GM18511 (cell line): ENCODE measurements around the gene IRAK3.
A peak's percentile ranks its signal among the peaks of the same experiment; 100 is the strongest.
"Not testable (repeated sequence)": the region's sequence is repeated elsewhere in the genome, so short reads cannot be mapped to it uniquely, and the experiment has no call there.

Experiments used
- ATAC-seq: cut with Tn5 transposase; IDR thresholded peaks from one replicate; pipeline ENCODE4 v1.9.1; 2021; ENCODE audit warnings: mild to moderate bottlenecking, moderate library complexity; ENCODE audit not compliant: unreplicated experiment

Gene IRAK3

GRCh38 chr12:66169221-66170170 is 19.5 kb upstream of the IRAK3 start, which contains the start of gene TMBIM4:
Gene TMBIM4 (minus strand): TSS chr12:66169996. CDS start chr12:66169951, 45 bp downstream.
- ATAC-seq: peak; percentile 88

- ATAC-seq: no peak
Observed at GRCh38 chr12:66170606-66171005, 18.4 kb upstream of the IRAK3 start.

GRCh38 chr12:66174391-66175325 is 14.4 kb upstream of the IRAK3 start:
- not testable (repeated sequence) for ATAC-seq

GRCh38 chr12:66176105-66176900 is 12.7 kb upstream of the IRAK3 start:
- ATAC-seq: no peak

DNA sequence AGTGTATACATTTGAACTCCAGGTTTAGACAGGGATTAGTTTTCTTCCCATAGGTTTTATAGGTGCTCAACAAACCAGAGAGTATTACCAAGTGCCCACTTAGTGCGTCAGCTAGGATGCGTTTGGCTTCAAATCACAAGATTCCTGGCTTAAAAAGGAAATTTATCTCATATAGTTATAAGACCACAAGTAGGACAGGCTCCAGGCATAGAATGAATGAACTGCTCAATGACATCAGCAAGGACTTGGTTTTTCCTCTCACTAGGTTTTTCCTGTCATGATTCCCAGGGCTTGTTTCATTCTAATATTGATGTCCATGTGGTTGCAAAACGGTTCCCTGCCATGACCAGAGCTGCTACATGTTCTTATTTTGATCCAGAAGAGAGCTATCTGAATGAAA is 6.1 kb upstream of the IRAK3 start:
- no peak for ATAC-seq

DNA sequence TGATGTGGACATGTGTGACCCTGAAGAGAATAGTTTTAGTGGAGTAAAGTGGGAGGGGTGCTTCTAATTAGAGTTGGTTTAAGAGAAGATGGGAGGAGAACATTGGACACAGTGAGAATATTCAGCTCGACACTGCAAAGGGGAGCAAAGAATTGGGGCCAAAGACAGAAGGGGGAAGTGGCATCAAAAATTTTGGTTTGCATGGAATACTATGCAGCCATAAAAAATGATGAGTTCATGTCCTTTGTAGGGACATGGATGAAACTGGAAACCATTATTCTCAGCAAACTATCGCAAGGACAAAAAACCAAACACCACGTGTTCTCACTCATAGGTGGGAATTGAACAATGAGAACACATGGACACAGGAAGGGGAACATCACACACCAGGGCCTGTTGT is 4.2 kb upstream of the IRAK3 start:
- not testable (repeated sequence) for ATAC-seq

DNA sequence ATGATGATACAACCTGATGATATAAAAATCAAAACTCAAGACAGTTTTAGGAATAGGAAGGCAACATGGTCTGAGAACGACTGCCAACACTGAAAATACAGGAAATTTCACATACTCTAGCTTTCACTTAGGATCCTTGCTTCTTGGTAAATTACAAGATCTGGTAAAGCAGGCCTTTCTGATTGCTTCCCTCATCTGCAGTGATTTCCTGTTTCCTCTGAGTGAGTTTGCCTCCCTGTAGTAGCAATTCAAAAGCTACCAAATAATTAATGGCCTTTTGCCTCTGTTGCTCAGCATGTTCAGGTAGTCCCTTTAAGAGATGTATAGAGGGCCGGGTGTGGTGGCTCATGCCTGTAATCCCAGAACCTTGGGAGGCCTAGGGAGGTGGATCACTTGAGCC is 2.0 kb upstream of the IRAK3 start:
- ATAC-seq: no peak

GRCh38 chr12:66187821-66188220 is 1.2 kb upstream of the IRAK3 start:
- no peak for ATAC-seq

DNA sequence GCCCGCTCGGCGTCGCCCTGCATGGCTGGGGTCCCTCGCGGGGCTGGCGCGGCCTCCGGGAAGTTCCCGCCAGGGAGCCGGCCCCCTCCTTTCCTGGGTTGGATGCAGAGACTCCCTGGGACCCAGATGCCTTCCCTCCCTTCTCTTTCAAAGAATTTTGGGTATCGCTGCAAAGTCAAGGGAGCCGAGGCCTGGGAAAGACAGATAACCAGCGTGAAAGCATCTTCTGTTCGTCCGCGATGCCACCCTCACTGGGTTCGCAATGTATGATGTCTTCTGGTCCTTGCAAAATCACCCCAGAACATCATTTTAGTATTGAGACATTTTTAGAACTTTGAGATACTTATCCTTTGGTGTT is 451 bp downstream of the IRAK3 start:
- no peak for ATAC-seq

DNA sequence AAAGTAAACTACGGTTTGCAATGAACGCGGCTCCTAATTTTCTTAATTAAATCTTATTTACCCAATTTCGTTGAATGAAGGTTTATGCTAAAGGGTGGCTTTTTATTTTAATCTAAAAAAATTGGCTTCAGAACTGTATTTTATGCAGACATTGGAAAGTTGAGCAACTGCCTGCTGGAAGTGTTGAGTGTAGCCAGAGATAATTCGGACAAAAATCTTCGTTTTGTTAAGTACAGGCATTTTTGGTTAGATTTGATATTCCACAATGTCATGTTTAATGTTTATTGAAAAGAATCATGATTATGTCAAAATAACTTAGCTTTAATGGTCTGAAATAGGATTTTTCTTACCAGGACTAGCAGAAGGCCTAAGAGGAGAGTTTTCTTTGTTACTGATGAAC is 875 bp downstream of the IRAK3 start:
- ATAC-seq: no peak

DNA sequence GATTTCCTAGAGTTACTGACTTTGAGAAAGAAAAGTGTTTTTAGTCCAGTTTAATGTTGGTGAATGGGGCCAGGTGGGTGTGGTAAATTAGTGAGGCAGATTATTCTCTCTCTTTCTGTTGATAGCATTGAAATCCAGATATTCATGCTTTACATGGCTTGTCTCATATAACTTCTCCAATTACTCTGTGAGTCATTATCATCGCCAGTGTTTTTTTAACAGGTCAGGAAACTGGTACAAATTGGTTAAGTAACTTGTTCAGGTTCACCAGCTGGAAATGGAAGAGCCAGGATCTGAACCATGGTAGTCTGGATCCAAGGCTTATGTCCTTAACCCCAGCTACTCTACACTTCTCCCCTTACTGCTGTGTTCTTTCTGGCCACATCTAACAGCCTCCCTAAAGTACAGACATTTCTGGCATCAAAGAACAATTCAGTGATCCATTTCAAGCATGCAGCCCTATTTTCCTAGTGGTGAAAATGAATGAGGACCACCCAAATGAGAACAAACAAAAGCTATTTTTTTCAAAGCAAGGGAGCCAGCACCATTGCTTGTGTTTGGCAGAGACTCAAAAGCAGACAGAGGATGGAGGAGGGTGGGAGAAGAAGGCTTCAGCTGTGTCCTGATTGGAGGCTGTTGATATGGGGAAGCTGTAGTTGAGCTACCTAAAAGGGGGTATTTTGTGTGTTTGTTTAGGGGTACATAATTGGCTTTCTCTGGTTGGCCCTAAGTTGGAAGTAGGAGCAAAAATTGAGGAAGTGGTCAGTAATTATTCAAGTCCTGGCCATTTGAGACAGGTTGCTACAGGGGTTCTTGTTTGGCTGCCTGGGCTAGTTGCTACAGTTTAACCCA is 1.7 kb downstream of the IRAK3 start:
- no peak for ATAC-seq

DNA sequence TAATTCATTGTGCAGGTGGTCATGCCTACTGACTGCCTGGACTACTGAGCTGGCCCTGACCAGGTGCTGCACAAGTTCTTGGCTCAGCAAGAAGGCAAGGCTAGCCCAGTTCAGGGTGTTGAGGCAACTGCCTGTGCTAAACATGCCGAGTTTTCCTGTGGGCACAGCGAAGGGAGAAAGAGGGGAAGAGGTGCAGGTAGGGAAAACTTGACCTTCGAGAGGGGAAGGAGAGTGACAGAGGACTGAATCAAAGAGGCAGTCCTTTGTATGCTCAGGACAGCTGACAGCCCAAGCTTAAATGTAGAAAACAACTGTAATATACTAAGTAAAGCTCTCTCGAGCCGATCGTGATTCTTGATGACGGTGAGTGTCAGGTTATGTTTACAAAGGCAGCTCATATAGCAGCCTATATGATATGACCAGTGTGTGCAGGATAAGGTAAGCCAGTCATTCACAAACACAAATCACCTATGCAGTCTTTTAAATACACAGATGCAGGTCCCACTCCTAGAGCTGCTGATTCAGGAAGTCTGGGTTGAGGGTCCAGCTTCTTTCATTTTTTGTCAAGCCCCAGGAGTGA is 2.6 kb downstream of the IRAK3 start:
- no peak for ATAC-seq

- no peak for ATAC-seq
Observed at GRCh38 chr12:66194122-66194521, 5.1 kb downstream of the IRAK3 start.

- ATAC-seq: no peak
Observed at GRCh38 chr12:66195242-66195641, 6.2 kb downstream of the IRAK3 start.

GRCh38 chr12:66196806-66197205 is 7.8 kb downstream of the IRAK3 start:
- ATAC-seq: peak; percentile 89

DNA sequence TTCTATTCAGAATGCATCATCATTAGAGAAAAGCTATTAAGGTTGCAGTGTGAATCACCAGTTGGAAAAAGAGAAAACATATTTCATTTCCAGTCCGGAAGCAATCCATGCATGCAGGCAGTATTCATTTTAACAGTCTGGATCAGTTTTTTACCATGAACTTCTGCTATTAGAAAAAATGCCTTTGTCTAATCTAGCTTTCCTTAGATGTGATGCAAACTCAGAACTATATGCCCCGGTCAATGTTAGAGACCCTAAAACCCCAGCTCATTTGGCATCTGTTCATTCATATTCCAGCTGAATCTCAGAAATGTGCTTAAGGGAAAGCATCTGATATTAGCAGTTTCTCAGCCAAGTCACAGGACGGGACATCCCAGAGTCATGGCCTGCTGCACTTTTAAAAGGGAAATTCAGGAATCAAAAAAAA is 8.5 kb downstream of the IRAK3 start:
- ATAC-seq: no peak

DNA sequence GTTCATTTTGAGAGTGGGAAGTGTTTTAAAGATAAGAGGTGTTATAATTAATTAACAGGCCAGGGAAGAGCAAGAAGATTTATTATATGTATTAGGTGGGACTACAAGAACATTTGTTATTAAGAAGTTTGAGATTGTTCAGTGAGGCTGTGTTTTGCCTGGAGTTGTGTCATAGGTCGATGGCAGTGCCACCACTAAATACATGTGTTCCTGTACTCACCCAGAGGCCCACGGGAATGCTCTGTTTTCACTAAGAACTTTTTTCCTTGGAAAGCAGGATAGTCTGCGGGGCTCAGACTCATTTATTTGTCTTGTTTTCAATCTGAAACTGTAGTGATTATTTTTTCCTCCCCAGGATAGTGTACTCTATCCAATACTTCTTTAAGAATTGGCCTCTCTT is 10.1 kb downstream of the IRAK3 start:
- ATAC-seq: no peak

- no peak for ATAC-seq
Observed at GRCh38 chr12:66199831-66200509, 11.0 kb downstream of the IRAK3 start.

DNA sequence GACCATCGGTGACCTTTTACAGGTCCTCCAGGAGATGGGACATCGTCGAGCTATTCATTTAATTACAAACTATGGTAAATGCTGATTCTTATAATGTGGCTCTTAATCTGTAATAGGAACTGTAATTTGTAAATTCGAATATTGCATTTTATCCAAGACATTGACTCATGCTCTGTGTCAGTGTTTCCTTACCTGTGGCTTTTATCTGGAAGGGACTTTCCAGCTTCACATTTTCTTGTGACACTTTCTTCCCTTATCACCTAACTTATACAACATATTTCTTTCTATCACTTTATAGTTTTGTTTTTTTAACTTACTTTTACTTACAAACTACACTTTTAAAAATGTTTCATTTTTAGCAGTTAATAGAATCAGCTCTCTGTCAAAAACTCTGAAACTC is 14.8 kb downstream of the IRAK3 start:
- peak; percentile 61 for ATAC-seq
